Measurements from ENCODE around the gene APOL1.
A peak's percentile ranks its signal among the peaks of the same experiment; 100 is the strongest.
"Not testable (repeated sequence)": the region's sequence is repeated elsewhere in the genome, so short reads cannot be mapped to it uniquely, and the experiment has no call there.

Gene APOL1

GRCh38 chr22:36267058-36267457 lies 14.1 kb downstream of the APOL1 start:
- TF ChIP-seq TAF1 (IDR thresholded peaks at IDR 0.05; ENCODE audit: low read depth, low read length) = no peak
- DNase-seq (ENCODE audit: insufficient read length, low spot score) = no peak
- no peak for FAIRE-seq

GRCh38 chr22:36267896-36268485 lies 15.1 kb downstream of the APOL1 start:
- no peak for DNase-seq (ENCODE audit: insufficient read length, low spot score)
- no peak for FAIRE-seq
- TF ChIP-seq PAX5 (IDR thresholded peaks at IDR 0.05; ENCODE audit: insufficient read depth, low read length, severe bottlenecking) (no peak), POU2F2 (IDR thresholded peaks at IDR 0.05; ENCODE audit: low read depth, low read length) (no peak), SPI1 (IDR thresholded peaks at IDR 0.05; ENCODE audit: low read depth, low read length) (no peak), POLR2AphosphoS5 (IDR thresholded peaks at IDR 0.05; ENCODE audit: low read depth, low read length) (no peak), TAF1 (IDR thresholded peaks at IDR 0.05; ENCODE audit: low read depth, low read length) (no peak)

- not testable (repeated sequence) for DNase-seq (ENCODE audit: insufficient read length, low spot score); FAIRE-seq
These were observed 18.3 kb downstream of the APOL1 start for GRCh38 chr22:36271231-36271630.

DNA sequence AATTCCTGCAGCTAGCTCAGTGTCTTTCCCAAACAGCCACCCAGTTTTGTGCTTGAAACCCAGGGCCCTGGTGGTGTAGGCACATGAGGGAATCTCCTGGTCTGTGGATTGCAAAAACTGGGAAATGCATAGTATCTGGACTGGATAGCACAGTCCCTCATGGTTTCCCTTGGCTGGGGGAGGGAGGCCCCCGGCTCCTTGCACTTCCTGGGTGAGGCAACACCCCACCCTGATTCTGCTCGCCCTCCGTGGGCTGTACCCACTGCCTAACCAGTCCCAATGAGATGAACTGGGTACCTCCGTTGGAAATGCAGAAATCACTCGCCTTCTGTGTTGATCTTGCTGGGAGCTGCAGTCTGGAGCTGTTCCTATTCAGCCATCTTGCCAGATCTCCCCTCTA lies 19.0 kb downstream of the APOL1 start:
- DNase-seq (ENCODE audit: insufficient read length, low spot score); FAIRE-seq: not testable (repeated sequence)

GRCh38 chr22:36274531-36274930 lies 21.6 kb downstream of the APOL1 start:
- no peak for DNase-seq (ENCODE audit: insufficient read length, low spot score)
- FAIRE-seq = no peak
- TF ChIP-seq POU2F2 (IDR thresholded peaks at IDR 0.05; ENCODE audit: low read depth, low read length) (no peak), TAF1 (IDR thresholded peaks at IDR 0.05; ENCODE audit: low read depth, low read length) (no peak), PAX5 (IDR thresholded peaks at IDR 0.05; ENCODE audit: insufficient read depth, low read length, severe bottlenecking) (no peak), SPI1 (IDR thresholded peaks at IDR 0.05; ENCODE audit: low read depth, low read length) (no peak), POLR2AphosphoS5 (IDR thresholded peaks at IDR 0.05; ENCODE audit: low read depth, low read length) (no peak), POLR2A (IDR thresholded peaks at IDR 0.05; ENCODE audit: low read depth, low read length) (no peak)

DNA sequence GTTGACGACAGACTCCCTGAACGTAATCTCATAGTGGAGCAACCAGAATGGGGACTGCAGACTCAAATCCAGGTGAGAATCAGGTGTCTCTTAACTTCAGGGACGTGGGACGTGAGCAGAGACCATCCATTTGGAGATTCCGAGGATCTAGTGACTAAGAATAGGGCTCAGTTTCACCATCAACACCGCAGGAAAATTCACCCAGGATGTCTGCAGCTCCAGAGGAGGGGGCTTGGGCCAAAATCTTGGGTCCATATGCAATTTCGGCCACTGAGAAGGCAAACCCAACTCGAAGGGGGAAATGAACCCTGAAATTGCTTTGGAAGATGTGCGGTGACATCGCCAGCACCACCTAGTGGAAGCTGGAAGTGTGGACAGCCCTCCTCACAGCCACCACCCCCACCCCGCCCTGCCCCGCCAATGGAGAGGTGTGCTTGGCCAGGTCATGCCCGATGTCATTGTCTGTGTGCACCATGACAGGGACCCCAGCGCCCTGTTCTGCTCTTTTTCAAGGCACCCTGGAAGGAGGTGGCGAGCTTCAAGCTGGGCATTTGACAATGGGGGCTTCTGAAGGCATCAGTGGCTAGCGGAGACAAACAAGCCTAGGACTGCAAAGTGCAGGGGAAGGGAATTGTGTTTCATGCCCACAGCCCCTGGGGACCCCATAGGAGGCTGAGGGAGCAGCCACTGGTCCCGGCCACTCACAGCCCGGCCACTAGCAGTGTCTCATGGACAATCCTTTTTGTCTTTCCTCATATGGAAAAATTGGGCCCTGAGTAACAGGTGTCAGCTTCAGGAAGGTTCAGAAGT lies 24.8 kb downstream of the APOL1 start:
- peak; percentile 65 for DNase-seq (ENCODE audit: insufficient read length, low spot score)

GRCh38 chr22:36279219-36279666 lies 26.3 kb downstream of the APOL1 start:
- peak; percentile 26 for FAIRE-seq
- no peak for TF ChIP-seq POLR2AphosphoS5 (IDR thresholded peaks at IDR 0.05; ENCODE audit: low read depth, low read length)
- TF ChIP-seq POLR2A (IDR thresholded peaks at IDR 0.05; ENCODE audit: low read depth, low read length) = no peak
- no peak for TF ChIP-seq PAX5 (IDR thresholded peaks at IDR 0.05; ENCODE audit: insufficient read depth, low read length, severe bottlenecking)
- no peak for TF ChIP-seq TAF1 (IDR thresholded peaks at IDR 0.05; ENCODE audit: low read depth, low read length)
- no peak for TF ChIP-seq SPI1 (IDR thresholded peaks at IDR 0.05; ENCODE audit: low read depth, low read length)
- no peak for TF ChIP-seq POU2F2 (IDR thresholded peaks at IDR 0.05; ENCODE audit: low read depth, low read length)
- no peak for DNase-seq (ENCODE audit: insufficient read length, low spot score)

More for the DNA sequence above, 24.8 kb downstream of the APOL1 start:
- peak; percentile 95 for FAIRE-seq
- TF ChIP-seq POLR2AphosphoS5 (IDR thresholded peaks at IDR 0.05; ENCODE audit: low read depth, low read length) (no peak), POU2F2 (IDR thresholded peaks at IDR 0.05; ENCODE audit: low read depth, low read length) (0 out of 2 replicates have a peak, but pooled peaks have one; percentile 18), TAF1 (IDR thresholded peaks at IDR 0.05; ENCODE audit: low read depth, low read length) (no peak), SPI1 (IDR thresholded peaks at IDR 0.05; ENCODE audit: low read depth, low read length) (peak; percentile 42)

- FAIRE-seq (no peak), DNase-seq (ENCODE audit: insufficient read length, low spot score) (no peak)
These were observed 27.4 kb downstream of the APOL1 start for GRCh38 chr22:36280379-36280778.

GRCh38 chr22:36281781-36282327 lies 28.9 kb downstream of the APOL1 start:
- no peak for DNase-seq (ENCODE audit: insufficient read length, low spot score)
- TF ChIP-seq SPI1 (IDR thresholded peaks at IDR 0.05; ENCODE audit: low read depth, low read length) = no peak
- no peak for TF ChIP-seq POLR2AphosphoS5 (IDR thresholded peaks at IDR 0.05; ENCODE audit: low read depth, low read length)
- TF ChIP-seq TAF1 (IDR thresholded peaks at IDR 0.05; ENCODE audit: low read depth, low read length) = no peak
- TF ChIP-seq PAX5 (IDR thresholded peaks at IDR 0.05; ENCODE audit: insufficient read depth, low read length, severe bottlenecking) = no peak
- TF ChIP-seq POU2F2 (IDR thresholded peaks at IDR 0.05; ENCODE audit: low read depth, low read length) = no peak
- no peak for TF ChIP-seq POLR2A (IDR thresholded peaks at IDR 0.05; ENCODE audit: low read depth, low read length)
- no peak for FAIRE-seq

More at GRCh38 chr22:36280379-36280778, 27.4 kb downstream of the APOL1 start:
- TF ChIP-seq TAF1 (IDR thresholded peaks at IDR 0.05; ENCODE audit: low read depth, low read length) (no peak), POLR2AphosphoS5 (IDR thresholded peaks at IDR 0.05; ENCODE audit: low read depth, low read length) (no peak), POLR2A (IDR thresholded peaks at IDR 0.05; ENCODE audit: low read depth, low read length) (no peak), POU2F2 (IDR thresholded peaks at IDR 0.05; ENCODE audit: low read depth, low read length) (no peak), PAX5 (IDR thresholded peaks at IDR 0.05; ENCODE audit: insufficient read depth, low read length, severe bottlenecking) (no peak)

GRCh38 chr22:36282328-36282831 lies 29.4 kb downstream of the APOL1 start:
- DNase-seq (ENCODE audit: insufficient read length, low spot score) (no peak), FAIRE-seq (no peak)
- TF ChIP-seq TAF1 (IDR thresholded peaks at IDR 0.05; ENCODE audit: low read depth, low read length) (no peak), PAX5 (IDR thresholded peaks at IDR 0.05; ENCODE audit: insufficient read depth, low read length, severe bottlenecking) (no peak), POLR2AphosphoS5 (IDR thresholded peaks at IDR 0.05; ENCODE audit: low read depth, low read length) (no peak), POU2F2 (IDR thresholded peaks at IDR 0.05; ENCODE audit: low read depth, low read length) (no peak), SPI1 (IDR thresholded peaks at IDR 0.05; ENCODE audit: low read depth, low read length) (no peak), POLR2A (IDR thresholded peaks at IDR 0.05; ENCODE audit: low read depth, low read length) (no peak)

Data from GM12891 (cell line).